Ishikawa (cell line): ENCODE data around the gene S100A14.

Experiments
- CEBPB ChIP-seq: IDR thresholded peaks from 2 replicates; pipeline ENCODE4 v1.6.1; 2012
- CREB1 ChIP-seq: IDR thresholded peaks from 2 replicates; pipeline ENCODE4 v1.6.1; 2012; ENCODE audit warnings: low read depth
- EGR1 ChIP-seq: IDR thresholded peaks from 2 replicates; pipeline ENCODE4 v1.6.1; 2012
- EP300 ChIP-seq: IDR thresholded peaks from 2 replicates; pipeline ENCODE4 v1.6.1; 2012; ENCODE audit warnings: borderline replicate concordance
- FOXM1 ChIP-seq: IDR thresholded peaks from 2 replicates; pipeline ENCODE4 v1.6.1; 2012; ENCODE audit warnings: low read depth, borderline replicate concordance
- NFIC ChIP-seq: IDR thresholded peaks from 2 replicates; pipeline ENCODE4 v1.6.1; 2012
- RAD21 ChIP-seq: IDR thresholded peaks from 2 replicates; pipeline ENCODE4 v1.6.1; 2012; ENCODE audit warnings: low read depth
- TAF1 ChIP-seq: IDR thresholded peaks from 2 replicates; pipeline ENCODE4 v1.6.1; 2012; ENCODE audit warnings: low read depth, mild to moderate bottlenecking
- TCF12 ChIP-seq: IDR thresholded peaks from 2 replicates; pipeline ENCODE4 v1.6.1; 2012; ENCODE audit warnings: low read depth
- TEAD4 ChIP-seq: IDR thresholded peaks from 2 replicates; pipeline ENCODE4 v1.6.1; 2012
- USF1 ChIP-seq: IDR thresholded peaks from 2 replicates; pipeline ENCODE4 v1.6.1; 2012
- YY1 ChIP-seq: IDR thresholded peaks from 2 replicates; pipeline ENCODE4 v1.6.1; 2012; ENCODE audit warnings: low read depth
- ZBTB7A ChIP-seq: IDR thresholded peaks from 2 replicates; pipeline ENCODE4 v1.6.1; 2012; ENCODE audit warnings: low read depth
- TF ChIP-seq, protein P1 (sequence below): IDR thresholded peaks from 2 replicates; pipeline ENCODE4 v1.6.1; 2012
- TF ChIP-seq, protein P2 (sequence below): IDR thresholded peaks from 2 replicates; pipeline ENCODE4 v1.6.1; 2012; ENCODE audit warnings: low read depth, mild to moderate bottlenecking

S100A14 gene

DNA sequence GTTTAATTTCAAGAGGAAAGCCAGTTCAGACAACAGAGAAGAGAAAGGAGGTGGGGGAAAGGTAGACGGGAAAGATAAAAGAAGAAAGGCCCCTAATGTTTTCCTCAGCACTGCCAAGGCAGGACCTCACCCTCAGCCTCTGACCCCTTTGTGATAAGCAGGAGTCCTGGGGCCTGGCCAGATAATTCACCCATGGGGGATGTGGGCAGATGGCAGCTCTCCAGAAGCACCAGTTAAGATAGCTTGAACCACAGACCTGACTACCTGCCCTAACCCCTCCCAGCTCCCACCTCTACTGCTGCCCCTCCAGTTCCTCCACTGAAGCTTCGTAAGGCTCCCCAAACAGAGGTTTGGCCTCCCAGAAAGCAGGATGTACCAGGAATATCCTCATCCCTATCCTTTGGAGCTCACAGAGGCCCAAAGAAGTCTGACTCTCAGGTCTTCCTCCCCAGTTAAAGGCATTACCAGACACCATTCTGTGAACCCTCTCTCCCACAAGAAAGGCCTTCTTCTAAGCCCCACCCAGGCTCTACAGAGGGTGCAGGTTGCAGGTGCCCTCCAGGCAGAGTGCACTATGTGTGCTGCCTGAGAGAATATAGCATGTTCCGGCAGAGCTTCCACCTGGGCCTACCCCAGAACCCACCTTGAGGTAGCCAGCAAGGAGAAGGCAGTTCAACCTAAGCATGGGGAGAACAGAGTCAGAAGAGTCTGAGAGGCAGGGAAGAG is 33.2 kb upstream of the S100A14 start:
- TF ChIP-seq NFIC (no peak), FOXM1 (no peak), CREB1 (no peak), TAF1 (no peak), EP300 (no peak), ZBTB7A (no peak)
- TF ChIP-seq, protein P1, sequence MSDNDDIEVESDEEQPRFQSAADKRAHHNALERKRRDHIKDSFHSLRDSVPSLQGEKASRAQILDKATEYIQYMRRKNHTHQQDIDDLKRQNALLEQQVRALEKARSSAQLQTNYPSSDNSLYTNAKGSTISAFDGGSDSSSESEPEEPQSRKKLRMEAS, result no peak
- TF ChIP-seq, protein P2, sequence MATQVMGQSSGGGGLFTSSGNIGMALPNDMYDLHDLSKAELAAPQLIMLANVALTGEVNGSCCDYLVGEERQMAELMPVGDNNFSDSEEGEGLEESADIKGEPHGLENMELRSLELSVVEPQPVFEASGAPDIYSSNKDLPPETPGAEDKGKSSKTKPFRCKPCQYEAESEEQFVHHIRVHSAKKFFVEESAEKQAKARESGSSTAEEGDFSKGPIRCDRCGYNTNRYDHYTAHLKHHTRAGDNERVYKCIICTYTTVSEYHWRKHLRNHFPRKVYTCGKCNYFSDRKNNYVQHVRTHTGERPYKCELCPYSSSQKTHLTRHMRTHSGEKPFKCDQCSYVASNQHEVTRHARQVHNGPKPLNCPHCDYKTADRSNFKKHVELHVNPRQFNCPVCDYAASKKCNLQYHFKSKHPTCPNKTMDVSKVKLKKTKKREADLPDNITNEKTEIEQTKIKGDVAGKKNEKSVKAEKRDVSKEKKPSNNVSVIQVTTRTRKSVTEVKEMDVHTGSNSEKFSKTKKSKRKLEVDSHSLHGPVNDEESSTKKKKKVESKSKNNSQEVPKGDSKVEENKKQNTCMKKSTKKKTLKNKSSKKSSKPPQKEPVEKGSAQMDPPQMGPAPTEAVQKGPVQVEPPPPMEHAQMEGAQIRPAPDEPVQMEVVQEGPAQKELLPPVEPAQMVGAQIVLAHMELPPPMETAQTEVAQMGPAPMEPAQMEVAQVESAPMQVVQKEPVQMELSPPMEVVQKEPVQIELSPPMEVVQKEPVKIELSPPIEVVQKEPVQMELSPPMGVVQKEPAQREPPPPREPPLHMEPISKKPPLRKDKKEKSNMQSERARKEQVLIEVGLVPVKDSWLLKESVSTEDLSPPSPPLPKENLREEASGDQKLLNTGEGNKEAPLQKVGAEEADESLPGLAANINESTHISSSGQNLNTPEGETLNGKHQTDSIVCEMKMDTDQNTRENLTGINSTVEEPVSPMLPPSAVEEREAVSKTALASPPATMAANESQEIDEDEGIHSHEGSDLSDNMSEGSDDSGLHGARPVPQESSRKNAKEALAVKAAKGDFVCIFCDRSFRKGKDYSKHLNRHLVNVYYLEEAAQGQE, result no peak

GRCh38 chr1:153648000-153648643 is 32.0 kb upstream of the S100A14 start:
- TF ChIP-seq USF1 (no peak), EGR1 (no peak), FOXM1 (no peak), TCF12 (no peak), YY1 (no peak), EP300 (no peak), TEAD4 (peak; percentile 84), TAF1 (no peak), NFIC (no peak), CREB1 (no peak), CEBPB (peak; percentile 92), RAD21 (no peak), ZBTB7A (no peak)
- TF ChIP-seq, protein P2, result no peak
- TF ChIP-seq, protein P1, result no peak

- TF ChIP-seq, protein P2, result no peak
- TF ChIP-seq NFIC, result no peak
- TF ChIP-seq CEBPB, result no peak
- TF ChIP-seq TEAD4, result no peak
- no peak for TF ChIP-seq TCF12
- no peak for TF ChIP-seq RAD21
- TF ChIP-seq, protein P1, result no peak
- no peak for TF ChIP-seq FOXM1
- no peak for TF ChIP-seq USF1
- no peak for TF ChIP-seq YY1
- TF ChIP-seq EGR1, result no peak
- TF ChIP-seq CREB1, result no peak
- TF ChIP-seq EP300, result no peak
- TF ChIP-seq TAF1, result no peak
- no peak for TF ChIP-seq ZBTB7A
These were observed 31.2 kb upstream of the S100A14 start for GRCh38 chr1:153647346-153647714.
